ENCODE results near the gene PPP1CA. TPM values are rescaled to one million over a fixed set of nuclear protein-coding genes. Genes with fewer than 3 reads are reported as not detected.

Gene PPP1CA
- total RNA-seq, 2 donors from 2014 or later, result 211 to 244 TPM

DNA sequence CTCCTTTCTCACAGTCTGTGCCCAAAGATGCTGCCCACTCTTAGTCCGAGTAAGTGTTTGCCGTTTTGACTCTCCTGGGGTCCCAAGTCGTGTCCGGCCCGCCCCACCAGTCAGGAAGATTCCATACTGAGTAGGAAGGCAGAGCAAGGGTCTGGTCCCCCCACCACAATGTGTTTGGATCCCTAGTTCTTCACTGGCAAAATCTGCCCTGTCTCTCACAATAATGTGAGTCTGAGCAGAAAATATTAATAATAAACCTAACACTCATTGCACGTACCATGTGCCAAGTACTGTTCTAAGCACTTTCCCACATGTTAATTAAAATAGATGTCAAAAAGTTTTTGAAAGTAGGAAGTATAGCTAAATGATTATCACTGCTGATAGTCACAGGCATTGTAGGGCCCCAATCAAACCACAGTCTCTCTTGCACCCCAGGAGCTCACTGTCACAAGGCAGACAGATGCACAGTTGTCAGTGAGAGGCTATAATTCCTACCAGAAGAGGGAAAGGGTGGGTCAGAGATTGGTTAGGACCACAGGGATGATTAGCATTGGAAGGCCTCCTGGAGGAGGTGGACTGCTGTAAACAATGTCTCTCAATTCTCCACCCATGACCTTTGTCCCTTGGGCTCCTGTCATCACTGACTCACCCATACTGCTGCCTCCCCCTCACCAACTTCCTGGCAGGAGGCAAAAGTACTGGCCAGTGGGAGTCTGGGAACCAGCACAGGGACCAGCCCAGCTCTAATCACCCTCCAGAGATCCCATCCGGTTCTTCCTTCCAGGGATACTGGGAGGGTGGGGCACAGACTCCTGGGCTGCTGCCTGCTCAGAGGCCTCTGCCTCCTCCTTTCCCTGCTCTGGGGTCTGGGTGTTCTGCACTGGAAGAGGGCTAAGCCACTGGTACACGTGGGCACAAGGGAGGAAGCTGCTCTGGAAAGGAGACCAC is 47.3 kb downstream of the PPP1CA start:
- H3K4me1 Mint-ChIP-seq (ENCODE audit: low read depth), result peaks cover 50% of the 10 kb centered on the region
- peaks cover 0 to 1% of the 10 kb centered on the region in 2 donors for H3K36me3 Mint-ChIP-seq (ENCODE audit: insufficient read depth in 2 of 2)
- peak overlapping the region; percentile 94 to 95 for H3K4me3 Mint-ChIP-seq
- no peaks in the 10 kb centered on the region for H3K27me3 Mint-ChIP-seq (ENCODE audit: low read depth)
- peak overlapping the region; percentile 85 for H3K27ac Mint-ChIP-seq
- peak in 1 of 2 donors; percentile 12 for ATAC-seq (replicated peaks in 1 of 2)
- peak; percentile 38 to 39 for DNase-seq
- no peaks in the 10 kb centered on the region for H3K9me3 Mint-ChIP-seq

DNA sequence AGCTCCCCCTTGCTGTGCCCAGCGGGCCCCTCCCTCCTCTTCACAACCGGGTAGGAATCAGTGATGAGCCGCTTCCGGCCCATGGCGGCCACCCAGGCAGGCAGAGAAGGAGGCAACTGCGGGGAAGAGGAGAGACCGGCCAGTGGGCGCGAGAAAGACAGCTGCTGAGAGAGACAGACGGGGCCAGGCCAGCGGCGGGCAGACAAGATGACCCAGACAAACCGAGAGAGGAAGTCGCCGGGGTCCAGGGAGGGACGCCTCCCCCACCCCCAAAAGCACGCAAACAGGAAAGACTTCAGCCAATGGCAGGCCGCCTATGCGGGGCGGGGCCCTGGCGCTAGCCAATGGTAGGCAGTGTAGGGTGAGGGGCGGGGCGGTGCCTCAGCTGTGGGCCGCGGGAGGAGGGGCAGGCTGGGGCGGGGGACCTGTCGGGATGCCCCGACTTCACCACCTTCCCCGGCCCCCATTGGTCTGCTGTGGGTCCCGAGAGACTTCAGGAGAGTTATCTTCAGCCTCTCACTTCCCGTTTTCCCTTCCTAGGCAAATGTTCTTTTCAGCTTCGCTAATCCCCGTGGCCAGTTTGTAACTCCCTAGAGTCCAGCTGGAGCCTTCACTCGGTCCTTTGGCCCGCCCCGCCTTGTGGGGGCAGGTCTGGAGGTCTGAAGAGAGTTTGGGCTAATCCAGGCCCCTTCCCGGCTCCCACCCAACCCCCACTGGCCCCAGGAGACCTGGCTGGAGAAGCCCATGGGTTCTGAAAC is 48.2 kb downstream of the PPP1CA start, which contains the start of gene POLD4:
Gene POLD4 (minus strand): TSS at position 230 of the 758 bp plus-strand sequence. CDS start 147 bp downstream, at position 83.
- DNase-seq (peak; percentile 98 to 99), ATAC-seq (replicated peaks in 1 of 2) (peak; percentile 92 to 93)
- peak within 1 kb of the TSS; percentile 90 for H3K27ac Mint-ChIP-seq
- no peaks in the 10 kb centered on the region for H3K9me3 Mint-ChIP-seq
- H3K4me3 Mint-ChIP-seq, result peak within 1 kb of the TSS; percentile 94 to 95
- H3K4me1 Mint-ChIP-seq (ENCODE audit: low read depth), result peaks cover 58% of the 10 kb centered on the region
- no peaks in the 10 kb centered on the region for H3K27me3 Mint-ChIP-seq (ENCODE audit: low read depth)
- peaks cover 0 to 1% of the 10 kb centered on the region in 2 donors for H3K36me3 Mint-ChIP-seq (ENCODE audit: insufficient read depth in 2 of 2)

DNA sequence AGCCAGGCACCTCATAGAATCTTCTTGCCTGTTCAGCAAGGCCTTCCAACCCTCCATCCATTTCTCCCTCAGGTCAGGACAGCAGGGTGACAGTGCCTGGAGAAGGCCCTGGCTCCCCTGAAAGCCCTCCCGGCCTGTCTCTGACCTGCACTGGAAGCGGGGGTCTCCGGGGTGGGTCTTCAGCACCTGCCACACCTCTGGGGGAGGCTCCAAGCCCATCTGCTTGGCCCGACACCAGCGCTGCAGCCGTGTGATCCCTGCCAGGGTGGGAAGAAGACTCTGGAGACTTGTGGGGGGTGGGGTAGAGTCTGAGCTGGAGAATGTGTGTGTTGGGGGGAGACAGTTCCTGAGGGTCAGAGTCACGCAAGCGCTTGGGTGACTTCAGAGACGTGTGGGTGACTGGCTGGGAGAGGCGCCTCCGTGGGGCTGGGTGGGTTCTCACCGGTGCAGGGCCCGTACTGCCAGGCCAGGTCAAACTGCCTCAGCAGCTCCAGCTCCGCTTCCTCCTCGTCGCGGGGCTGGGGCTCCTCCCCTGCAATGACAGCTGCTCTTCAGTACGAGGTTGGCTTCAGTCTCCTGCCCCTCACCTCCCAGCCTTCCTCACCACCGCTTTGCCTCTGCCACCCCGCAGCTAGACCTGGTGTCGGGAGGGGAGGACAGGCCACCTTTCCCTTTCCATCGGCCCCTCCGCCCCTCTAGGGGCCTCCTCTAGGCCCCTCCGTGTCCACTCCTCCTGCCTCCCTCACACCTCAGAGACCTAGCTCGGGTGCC is 48.9 kb downstream of the PPP1CA start:
- DNase-seq (peak in 1 of 2 donors; percentile 69), ATAC-seq (replicated peaks in 1 of 2) (peak; percentile 45 to 54)
- Mint-ChIP-seq H3K27ac (peak overlapping the region; percentile 90), H3K4me1 (ENCODE audit: low read depth) (peaks cover 58% of the 10 kb centered on the region), H3K4me3 (peak overlapping the region; percentile 94 to 95), H3K27me3 (ENCODE audit: low read depth) (no peaks in the 10 kb centered on the region), H3K36me3 (ENCODE audit: insufficient read depth in 2 of 2) (peaks cover 0 to 1% of the 10 kb centered on the region in 2 donors), H3K9me3 (no peaks in the 10 kb centered on the region)

DNA sequence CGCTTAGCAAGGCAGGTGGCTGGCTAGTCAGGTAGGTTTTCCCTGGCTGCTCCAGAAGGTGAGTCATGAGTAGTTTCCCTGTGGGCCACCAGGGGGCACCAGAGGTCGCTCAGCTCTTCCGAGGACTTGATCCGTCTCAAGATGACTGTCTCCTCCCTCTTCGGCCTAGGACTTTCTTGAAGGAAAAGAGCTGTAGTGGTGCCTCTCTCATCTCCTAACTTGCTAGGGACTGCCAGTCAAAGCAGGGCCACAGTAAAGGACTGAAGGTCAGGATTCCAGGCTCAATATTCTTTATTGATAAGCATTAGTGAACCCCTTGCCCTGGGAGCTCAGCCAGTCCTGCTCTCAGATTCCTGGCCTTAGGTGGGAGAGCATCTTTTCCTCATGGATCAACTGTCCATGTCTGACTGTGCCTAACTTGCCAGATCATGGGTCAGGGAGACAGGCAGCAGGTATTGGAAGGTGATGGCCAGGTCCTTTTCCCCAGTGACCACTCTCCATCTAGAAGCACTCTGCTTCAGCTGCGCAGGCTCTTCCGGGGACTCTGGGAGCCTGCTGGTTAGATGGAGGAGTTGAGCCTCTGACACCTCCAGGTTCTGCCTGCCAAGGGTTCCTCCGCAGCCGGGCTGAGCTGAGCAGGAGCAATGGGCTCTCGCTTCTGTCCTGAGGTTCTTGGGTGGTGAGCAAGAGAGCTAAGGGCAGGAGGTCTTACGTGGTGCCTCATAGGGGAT is 50.2 kb downstream of the PPP1CA start:
- Mint-ChIP-seq H3K4me1 (ENCODE audit: low read depth) (peaks cover 59% of the 10 kb centered on the region), H3K27me3 (ENCODE audit: low read depth) (no peaks in the 10 kb centered on the region)
- peak in 1 of 2 donors; percentile 10 for ATAC-seq (replicated peaks in 1 of 2)

DNA sequence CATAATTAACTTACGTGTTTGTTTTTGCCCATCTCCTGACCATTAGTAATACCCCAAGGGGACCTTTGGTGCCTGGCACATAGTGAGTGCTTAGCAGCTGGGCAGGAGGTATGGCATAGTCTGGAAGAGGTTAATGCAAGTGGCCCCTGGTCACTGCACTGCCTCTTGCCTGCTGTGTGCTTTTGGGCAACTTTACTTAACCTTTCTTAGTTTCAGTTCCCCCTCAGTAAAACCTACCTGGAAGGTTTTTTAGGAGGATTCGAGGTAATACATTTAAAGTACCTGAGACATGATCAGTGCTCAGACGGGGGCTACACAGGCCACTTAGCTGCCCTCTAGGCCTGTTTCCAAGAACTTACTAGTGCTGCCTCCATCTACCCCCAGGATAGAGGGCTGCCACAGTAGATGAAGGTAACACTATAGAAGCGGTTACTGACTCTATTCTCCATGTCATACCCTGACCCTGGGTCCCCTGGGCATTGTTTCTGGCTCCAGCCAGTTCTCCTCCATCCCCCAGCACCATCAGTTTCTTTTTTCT is 51.7 kb downstream of the PPP1CA start:
- H3K4me1 Mint-ChIP-seq (ENCODE audit: low read depth), result peaks cover 72% of the 10 kb centered on the region
- DNase-seq, result no peak
- peaks cover 0 to 1% of the 10 kb centered on the region in 2 donors for H3K36me3 Mint-ChIP-seq (ENCODE audit: insufficient read depth in 2 of 2)
- no peaks in the 10 kb centered on the region for H3K9me3 Mint-ChIP-seq
- no peak for ATAC-seq (replicated peaks in 1 of 2)
- H3K4me3 Mint-ChIP-seq, result no peak overlapping the region
- H3K27ac Mint-ChIP-seq, result no peak overlapping the region
- H3K27me3 Mint-ChIP-seq (ENCODE audit: low read depth), result no peaks in the 10 kb centered on the region

More for the DNA sequence above, 50.2 kb downstream of the PPP1CA start:
- no peak overlapping the region for H3K27ac Mint-ChIP-seq
- DNase-seq, result peak; percentile 60 to 76
- peaks cover 0 to 1% of the 10 kb centered on the region in 2 donors for H3K36me3 Mint-ChIP-seq (ENCODE audit: insufficient read depth in 2 of 2)
- H3K4me3 Mint-ChIP-seq, result peak overlapping the region; percentile 58 to 94
- H3K9me3 Mint-ChIP-seq, result no peaks in the 10 kb centered on the region

DNA sequence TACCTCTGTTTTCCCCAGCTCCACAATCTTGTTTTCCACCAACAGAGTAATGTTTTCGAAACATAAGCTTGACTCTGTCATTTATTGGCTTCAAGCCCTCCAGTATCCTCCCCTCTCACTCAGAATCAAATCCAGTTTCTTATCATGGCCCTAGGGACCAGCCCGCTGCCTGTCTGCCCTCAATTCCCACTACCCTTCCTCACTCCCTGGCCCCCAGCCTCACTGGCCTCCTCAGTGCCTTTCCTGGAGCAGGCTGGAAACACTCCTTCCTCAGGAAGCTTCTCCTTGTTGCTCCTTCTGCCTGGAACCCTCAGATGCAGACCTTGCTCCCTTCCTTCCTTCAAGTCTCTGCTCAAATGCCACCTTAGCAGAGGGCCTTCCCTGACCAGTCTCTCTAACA is 52.2 kb downstream of the PPP1CA start:
- H3K9me3 Mint-ChIP-seq, result no peaks in the 10 kb centered on the region
- H3K27me3 Mint-ChIP-seq (ENCODE audit: low read depth), result no peaks in the 10 kb centered on the region
- DNase-seq, result no peak
- H3K4me1 Mint-ChIP-seq (ENCODE audit: low read depth), result peaks cover 72% of the 10 kb centered on the region
- no peak for ATAC-seq (replicated peaks in 1 of 2)
- H3K36me3 Mint-ChIP-seq (ENCODE audit: insufficient read depth in 2 of 2), result peaks cover 0 to 1% of the 10 kb centered on the region in 2 donors
- no peak overlapping the region for H3K4me3 Mint-ChIP-seq
- H3K27ac Mint-ChIP-seq, result no peak overlapping the region

DNA sequence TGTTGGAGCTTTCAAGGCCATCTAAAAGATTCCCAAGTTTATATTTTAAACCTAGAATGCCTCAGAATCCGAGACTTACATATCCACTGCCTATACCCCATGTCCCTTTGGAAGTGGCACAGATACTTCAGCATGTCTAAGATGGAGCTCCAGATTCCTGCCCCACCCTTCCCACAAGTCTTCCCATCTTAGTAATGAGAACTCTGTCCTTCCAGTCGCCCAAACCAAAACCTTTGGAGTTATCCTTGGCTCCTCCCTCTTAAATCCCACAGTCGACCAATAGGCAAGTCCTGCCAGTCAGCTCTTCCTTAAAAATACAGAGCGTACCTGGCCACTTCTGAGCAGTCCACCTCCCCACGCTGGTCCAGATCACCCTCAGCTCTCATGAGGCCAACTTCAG is 52.6 kb downstream of the PPP1CA start:
- Mint-ChIP-seq H3K9me3 (no peaks in the 10 kb centered on the region), H3K4me3 (no peak overlapping the region), H3K36me3 (ENCODE audit: insufficient read depth in 2 of 2) (peaks cover 0 to 1% of the 10 kb centered on the region in 2 donors), H3K27me3 (ENCODE audit: low read depth) (no peaks in the 10 kb centered on the region), H3K4me1 (ENCODE audit: low read depth) (peaks cover 72% of the 10 kb centered on the region), H3K27ac (no peak overlapping the region)
- no peak for ATAC-seq (replicated peaks in 1 of 2)
- no peak for DNase-seq

Other genes starting within 250 kb of the PPP1CA start
- 100 to 1,000 TPM; 379 to 422 TPM for gene GRK2, start 135.4 kb downstream of the PPP1CA start, total RNA-seq
- gene ANKRD13D, start 112.6 kb downstream of the PPP1CA start, total RNA-seq, result 10 to 100 TPM; 78.5 to 90.9 TPM
- gene SSH3, start 98.3 kb downstream of the PPP1CA start, total RNA-seq, result 10 to 100 TPM; 13.3 to 20.3 TPM
- gene POLD4, start 48.3 kb downstream of the PPP1CA start, total RNA-seq, result 10 to 100 TPM; 68.5 to 74.1 TPM
- under 1 TPM; 0.22 to 0.93 TPM for gene CLCF1, start 28.3 kb downstream of the PPP1CA start, total RNA-seq
- gene RAD9A, start 9.9 kb downstream of the PPP1CA start, total RNA-seq, result 10 to 100 TPM; 36.7 to 41.2 TPM
- 100 to 1,000 TPM in 1 of 2 donors, 10 to 100 TPM in 1; 93.3 to 120 TPM for gene TBC1D10C, start 2.2 kb upstream of the PPP1CA start, total RNA-seq
- 1 to 10 TPM; 3.8 to 5.0 TPM for gene CARNS1, start 13.8 kb upstream of the PPP1CA start, total RNA-seq
- 10 to 100 TPM; 55.0 to 56.1 TPM for gene RPS6KB2, start 26.6 kb upstream of the PPP1CA start, total RNA-seq
- gene PTPRCAP, start 35.8 kb upstream of the PPP1CA start, total RNA-seq, result 100 to 1,000 TPM in 1 of 2 donors, 10 to 100 TPM in 1; 94.5 to 119 TPM
- 10 to 100 TPM; 58.2 to 91.9 TPM for gene CORO1B, start 41.6 kb upstream of the PPP1CA start, total RNA-seq
- not detected for gene GPR152, start 50.9 kb upstream of the PPP1CA start, total RNA-seq
- gene CABP4, start 53.5 kb upstream of the PPP1CA start, total RNA-seq, result 10 to 100 TPM in 1 of 2 donors, 1 to 10 TPM in 1; 8.9 to 10.4 TPM
- 10 to 100 TPM; 53.2 to 59.7 TPM for gene TMEM134, start 67.4 kb upstream of the PPP1CA start, total RNA-seq
- gene AIP, start 81.2 kb upstream of the PPP1CA start, total RNA-seq, result 100 to 1,000 TPM; 172 to 184 TPM
- gene PITPNM1, start 103.5 kb upstream of the PPP1CA start, total RNA-seq, result 100 to 1,000 TPM in 1 of 2 donors, 10 to 100 TPM in 1; 94.3 to 118 TPM
- 100 to 1,000 TPM; 103 to 137 TPM for gene CDK2AP2, start 106.3 kb upstream of the PPP1CA start, total RNA-seq
- gene CABP2, start 121.6 kb upstream of the PPP1CA start, total RNA-seq, result not detected
- 100 to 1,000 TPM; 199 to 215 TPM for gene GSTP1, start 182.0 kb upstream of the PPP1CA start, total RNA-seq
- gene NDUFV1, start 205.1 kb upstream of the PPP1CA start, total RNA-seq, result 100 to 1,000 TPM; 220 to 244 TPM
- 10 to 100 TPM; 19.6 to 24.6 TPM for gene NUDT8, start 228.1 kb upstream of the PPP1CA start, total RNA-seq
- gene TBX10, start 237.9 kb upstream of the PPP1CA start, total RNA-seq, result not detected
- under 1 TPM; 0.30 to 0.31 TPM for gene ACY3, start 248.9 kb upstream of the PPP1CA start, total RNA-seq

Measured in activated T-cell treated with anti-CD3 and anti-CD28 coated beads, Interleukin-2, amount 50 U/mL, for 72 hours (primary cell).